ENCODE data around the gene CRADD. TPM values are rescaled to one million over a fixed set of nuclear protein-coding genes. Genes with fewer than 3 reads are reported as not detected.

CRADD gene
- total RNA-seq, 1 donor from 2014 or later, result 10.7 TPM

- Mint-ChIP-seq H3K9me3 (no peaks in the 10 kb centered on the region), H3K4me3 (ENCODE audit: low read depth) (no peak overlapping the region), H3K4me1 (ENCODE audit: low read depth) (no peaks in the 10 kb centered on the region), H3K36me3 (ENCODE audit: low read depth) (no peaks in the 10 kb centered on the region), H3K27me3 (ENCODE audit: low read depth) (peaks cover 5% of the 10 kb centered on the region), H3K27ac (no peak overlapping the region)
- intact Hi-C loops (cut with micrococcal nuclease), result no loop called here
- DNase-seq (ENCODE audit: low spot score), result no peak
Measured at GRCh38 chr12:93825501-93825888, 148.3 kb downstream of the CRADD start.

- Mint-ChIP-seq H3K27me3 (ENCODE audit: low read depth) (peaks cover 5% of the 10 kb centered on the region), H3K27ac (no peak overlapping the region), H3K9me3 (no peaks in the 10 kb centered on the region), H3K36me3 (ENCODE audit: low read depth) (no peaks in the 10 kb centered on the region), H3K4me3 (ENCODE audit: low read depth) (no peak overlapping the region), H3K4me1 (ENCODE audit: low read depth) (no peaks in the 10 kb centered on the region)
- intact Hi-C loops (cut with micrococcal nuclease), result no loop called here
- DNase-seq (ENCODE audit: low spot score), result no peak
Measured at GRCh38 chr12:93825931-93826555, 148.9 kb downstream of the CRADD start.

GRCh38 chr12:93827179-93827578, 150.0 kb downstream of the CRADD start:
- H3K27me3 Mint-ChIP-seq (ENCODE audit: low read depth), result peaks cover 5% of the 10 kb centered on the region
- intact Hi-C loops (cut with micrococcal nuclease), result no loop called here
- no peaks in the 10 kb centered on the region for H3K9me3 Mint-ChIP-seq
- no peak for DNase-seq (ENCODE audit: low spot score)
- no peaks in the 10 kb centered on the region for H3K4me1 Mint-ChIP-seq (ENCODE audit: low read depth)
- H3K36me3 Mint-ChIP-seq (ENCODE audit: low read depth), result no peaks in the 10 kb centered on the region
- H3K27ac Mint-ChIP-seq, result no peak overlapping the region
- no peak overlapping the region for H3K4me3 Mint-ChIP-seq (ENCODE audit: low read depth)

- no peaks in the 10 kb centered on the region for H3K36me3 Mint-ChIP-seq (ENCODE audit: low read depth)
- H3K27ac Mint-ChIP-seq, result no peak overlapping the region
- intact Hi-C loops (cut with micrococcal nuclease), result no loop called here
- DNase-seq (ENCODE audit: low spot score), result no peak
- no peaks in the 10 kb centered on the region for H3K9me3 Mint-ChIP-seq
- no peak overlapping the region for H3K4me3 Mint-ChIP-seq (ENCODE audit: low read depth)
- no peaks in the 10 kb centered on the region for H3K4me1 Mint-ChIP-seq (ENCODE audit: low read depth)
- peaks cover 5% of the 10 kb centered on the region for H3K27me3 Mint-ChIP-seq (ENCODE audit: low read depth)
Measured at GRCh38 chr12:93827669-93828068, 150.5 kb downstream of the CRADD start.

- intact Hi-C loops (cut with micrococcal nuclease), result no loop called here
- Mint-ChIP-seq H3K9me3 (no peaks in the 10 kb centered on the region), H3K4me3 (ENCODE audit: low read depth) (no peak overlapping the region)
Measured at GRCh38 chr12:93829016-93829415, 151.8 kb downstream of the CRADD start.

GRCh38 chr12:93831374-93831773, 154.2 kb downstream of the CRADD start:
- Mint-ChIP-seq H3K4me1 (ENCODE audit: low read depth) (peaks cover 2% of the 10 kb centered on the region), H3K9me3 (no peaks in the 10 kb centered on the region), H3K27ac (no peak overlapping the region), H3K36me3 (ENCODE audit: low read depth) (no peaks in the 10 kb centered on the region), H3K4me3 (ENCODE audit: low read depth) (no peak overlapping the region), H3K27me3 (ENCODE audit: low read depth) (peaks cover 2% of the 10 kb centered on the region)
- no peak for DNase-seq (ENCODE audit: low spot score)
- intact Hi-C loops (cut with micrococcal nuclease), result no loop called here

More at GRCh38 chr12:93829016-93829415, 151.8 kb downstream of the CRADD start:
- no peak for DNase-seq (ENCODE audit: low spot score)
- Mint-ChIP-seq H3K36me3 (ENCODE audit: low read depth) (no peaks in the 10 kb centered on the region), H3K27me3 (ENCODE audit: low read depth) (peaks cover 5% of the 10 kb centered on the region), H3K27ac (no peak overlapping the region), H3K4me1 (ENCODE audit: low read depth) (peaks cover 2% of the 10 kb centered on the region)

GRCh38 chr12:93832131-93832530, 155.0 kb downstream of the CRADD start:
- no peaks in the 10 kb centered on the region for H3K9me3 Mint-ChIP-seq
- no peaks in the 10 kb centered on the region for H3K36me3 Mint-ChIP-seq (ENCODE audit: low read depth)
- H3K27me3 Mint-ChIP-seq (ENCODE audit: low read depth), result peaks cover 2% of the 10 kb centered on the region
- no peak overlapping the region for H3K27ac Mint-ChIP-seq
- H3K4me1 Mint-ChIP-seq (ENCODE audit: low read depth), result peaks cover 2% of the 10 kb centered on the region
- intact Hi-C loops (cut with micrococcal nuclease), result no loop called here
- no peak overlapping the region for H3K4me3 Mint-ChIP-seq (ENCODE audit: low read depth)
- DNase-seq (ENCODE audit: low spot score), result no peak

GRCh38 chr12:93833946-93834345, 156.8 kb downstream of the CRADD start:
- no peak overlapping the region for H3K27ac Mint-ChIP-seq
- H3K9me3 Mint-ChIP-seq, result no peaks in the 10 kb centered on the region
- H3K4me1 Mint-ChIP-seq (ENCODE audit: low read depth), result peaks cover 2% of the 10 kb centered on the region
- H3K27me3 Mint-ChIP-seq (ENCODE audit: low read depth), result no peaks in the 10 kb centered on the region
- intact Hi-C loops (cut with micrococcal nuclease), result no loop called here
- no peaks in the 10 kb centered on the region for H3K36me3 Mint-ChIP-seq (ENCODE audit: low read depth)
- no peak for DNase-seq (ENCODE audit: low spot score)
- H3K4me3 Mint-ChIP-seq (ENCODE audit: low read depth), result no peak overlapping the region

- intact Hi-C loops (cut with micrococcal nuclease), result no loop called here
- Mint-ChIP-seq H3K4me3 (ENCODE audit: low read depth) (no peak overlapping the region), H3K27me3 (ENCODE audit: low read depth) (no peaks in the 10 kb centered on the region), H3K36me3 (ENCODE audit: low read depth) (no peaks in the 10 kb centered on the region), H3K27ac (no peak overlapping the region), H3K9me3 (no peaks in the 10 kb centered on the region), H3K4me1 (ENCODE audit: low read depth) (peaks cover 2% of the 10 kb centered on the region)
- no peak for DNase-seq (ENCODE audit: low spot score)
Measured at GRCh38 chr12:93836620-93837260, 159.6 kb downstream of the CRADD start.

- H3K4me3 Mint-ChIP-seq (ENCODE audit: low read depth), result no peak overlapping the region
- H3K27ac Mint-ChIP-seq, result no peak overlapping the region
- peaks cover 4% of the 10 kb centered on the region for H3K27me3 Mint-ChIP-seq (ENCODE audit: low read depth)
- H3K9me3 Mint-ChIP-seq, result no peaks in the 10 kb centered on the region
- no peak for DNase-seq (ENCODE audit: low spot score)
- H3K36me3 Mint-ChIP-seq (ENCODE audit: low read depth), result no peaks in the 10 kb centered on the region
- intact Hi-C loops (cut with micrococcal nuclease), result no loop called here
- H3K4me1 Mint-ChIP-seq (ENCODE audit: low read depth), result peaks cover 2% of the 10 kb centered on the region
Measured at GRCh38 chr12:93838193-93838592, 161.0 kb downstream of the CRADD start.

GRCh38 chr12:93839064-93839463, 161.9 kb downstream of the CRADD start:
- Mint-ChIP-seq H3K36me3 (ENCODE audit: low read depth) (no peaks in the 10 kb centered on the region), H3K27ac (no peak overlapping the region), H3K4me1 (ENCODE audit: low read depth) (no peaks in the 10 kb centered on the region), H3K4me3 (ENCODE audit: low read depth) (no peak overlapping the region), H3K27me3 (ENCODE audit: low read depth) (peaks cover 4% of the 10 kb centered on the region), H3K9me3 (no peaks in the 10 kb centered on the region)
- no peak for DNase-seq (ENCODE audit: low spot score)
- intact Hi-C loops (cut with micrococcal nuclease), result no loop called here

- H3K4me1 Mint-ChIP-seq (ENCODE audit: low read depth), result peaks cover 6% of the 10 kb centered on the region
- intact Hi-C loops (cut with micrococcal nuclease), result no loop called here
- H3K27ac Mint-ChIP-seq, result no peak overlapping the region
- H3K36me3 Mint-ChIP-seq (ENCODE audit: low read depth), result peaks cover 5% of the 10 kb centered on the region
- peaks cover 4% of the 10 kb centered on the region for H3K27me3 Mint-ChIP-seq (ENCODE audit: low read depth)
- no peak for DNase-seq (ENCODE audit: low spot score)
- H3K9me3 Mint-ChIP-seq, result no peaks in the 10 kb centered on the region
- H3K4me3 Mint-ChIP-seq (ENCODE audit: low read depth), result no peak overlapping the region
Measured at GRCh38 chr12:93841671-93842070, 164.5 kb downstream of the CRADD start.

- peaks cover 16% of the 10 kb centered on the region for H3K9me3 Mint-ChIP-seq
- intact Hi-C loops (cut with micrococcal nuclease), result no loop called here
- peaks cover 28% of the 10 kb centered on the region for H3K4me1 Mint-ChIP-seq (ENCODE audit: low read depth)
- H3K27ac Mint-ChIP-seq, result no peak overlapping the region
- peaks cover 15% of the 10 kb centered on the region for H3K36me3 Mint-ChIP-seq (ENCODE audit: low read depth)
- H3K4me3 Mint-ChIP-seq (ENCODE audit: low read depth), result no peak overlapping the region
- no peak for DNase-seq (ENCODE audit: low spot score)
- H3K27me3 Mint-ChIP-seq (ENCODE audit: low read depth), result peaks cover 4% of the 10 kb centered on the region
Measured at GRCh38 chr12:93844164-93844784, 167.1 kb downstream of the CRADD start.
